SK-N-SH treated with all-trans-retinoic acid at 6 μM for 48 hours (cell line): ENCODE measurements around the gene SLC18A3.

Source experiments
- ATAC-seq: fragments of 200-7000 bp; cut with Tn5 transposase; 3 replicates; pipeline ENCODE4 v1.9.1; 2020; ENCODE audit warnings: mild to moderate bottlenecking, moderate library complexity
- ARNTL ChIP-seq: fragments of 450-650 bp; formaldehyde crosslinking; IDR thresholded peaks from 2 replicates; pipeline ENCODE4 v1.5.0; 2020; ENCODE audit warnings: low read depth, mild to moderate bottlenecking, moderate library complexity, borderline replicate concordance
- BACH2 ChIP-seq: fragments of 250-450 bp; sonication (Bioruptor Pico); IDR thresholded peaks from 2 replicates; pipeline ENCODE4 v1.9.0; 2021; ENCODE audit warnings: mild to moderate bottlenecking, borderline replicate concordance
- CREB5 ChIP-seq: fragments of 250-450 bp; sonication (Bioruptor Pico); IDR thresholded peaks from 2 replicates; pipeline ENCODE4 v1.5.1; 2020; ENCODE audit warnings: low read depth, mild to moderate bottlenecking, moderate library complexity
- CSDC2 ChIP-seq: fragments of 250-450 bp; sonication (Bioruptor Pico); IDR thresholded peaks from 2 replicates; pipeline ENCODE4 v1.5.0; 2020; ENCODE audit warnings: mild to moderate bottlenecking, moderate library complexity
- ESRRG ChIP-seq: fragments of 250-450 bp; sonication (Bioruptor Pico); IDR thresholded peaks from 2 replicates; pipeline ENCODE4 v1.6.1; 2021; ENCODE audit warnings: mild to moderate bottlenecking
- GLIS3 ChIP-seq: fragments of 250-450 bp; sonication (Bioruptor Pico); IDR thresholded peaks from 2 replicates; pipeline ENCODE4 v1.5.0; 2020; ENCODE audit warnings: mild to moderate bottlenecking, moderate library complexity
- ISL1 ChIP-seq: fragments of 250-450 bp; sonication (Bioruptor Pico); IDR thresholded peaks from 2 replicates; pipeline ENCODE4 v2.1.2; 2022; ENCODE audit warnings: mild to moderate bottlenecking, moderate library complexity
- PPARA ChIP-seq: fragments of 250-450 bp; sonication (Bioruptor Pico); IDR thresholded peaks from 2 replicates; pipeline ENCODE4 v1.5.0; 2020; ENCODE audit warnings: mild to moderate bottlenecking, borderline replicate concordance
- RARB ChIP-seq: fragments of 250-450 bp; sonication (Bioruptor Pico); IDR thresholded peaks from 2 replicates; pipeline ENCODE4 v1.8.0; 2021; ENCODE audit warnings: mild to moderate bottlenecking, moderate library complexity
- SNAI2 ChIP-seq: fragments of 250-450 bp; sonication (Bioruptor Pico); IDR thresholded peaks from 2 replicates; pipeline ENCODE4 v1.5.0; 2020; ENCODE audit warnings: mild to moderate bottlenecking, moderate library complexity
- TCF4 ChIP-seq: fragments of 250-450 bp; sonication (Bioruptor Pico); IDR thresholded peaks from 2 replicates; pipeline ENCODE4 v1.8.0; 2021; ENCODE audit warnings: mild to moderate bottlenecking, moderate library complexity, borderline replicate concordance
- ZFP3 ChIP-seq: fragments of 250-450 bp; sonication (Bioruptor Pico); IDR thresholded peaks from 2 replicates; pipeline ENCODE4 v1.5.0; 2020; ENCODE audit warnings: mild to moderate bottlenecking, moderate library complexity
- ZNF565 ChIP-seq: fragments of 450-650 bp; formaldehyde crosslinking; conservative IDR thresholded peaks from 2 replicates; pipeline ENCODE4 v1.5.0; 2020; ENCODE audit warnings: low read depth, mild to moderate bottlenecking, moderate library complexity
- ZNF8 ChIP-seq: fragments of 450-650 bp; formaldehyde crosslinking; IDR thresholded peaks from 2 replicates; pipeline ENCODE4 v1.5.0; 2020; ENCODE audit warnings: mild to moderate bottlenecking, moderate library complexity
- TF ChIP-seq, protein P1 (sequence below): fragments of 250-450 bp; sonication (Bioruptor Pico); IDR thresholded peaks from 2 replicates; pipeline ENCODE4 v1.5.0; 2020; ENCODE audit warnings: mild to moderate bottlenecking, moderate library complexity
- TF ChIP-seq, protein P2 (sequence below): fragments of 250-450 bp; sonication (Bioruptor Pico); IDR thresholded peaks from 2 replicates; pipeline ENCODE4 v1.8.0; 2020; ENCODE audit warnings: mild to moderate bottlenecking, moderate library complexity, borderline replicate concordance
- TF ChIP-seq, protein P3 (sequence below): fragments of 250-450 bp; sonication (Bioruptor Pico); IDR thresholded peaks from 2 replicates; pipeline ENCODE4 v1.5.1; 2021; ENCODE audit warnings: mild to moderate bottlenecking, moderate library complexity

SLC18A3 gene

GRCh38 chr10:49654036-49654693 lies 44.1 kb downstream of the SLC18A3 start:
- TF ChIP-seq, protein P1, sequence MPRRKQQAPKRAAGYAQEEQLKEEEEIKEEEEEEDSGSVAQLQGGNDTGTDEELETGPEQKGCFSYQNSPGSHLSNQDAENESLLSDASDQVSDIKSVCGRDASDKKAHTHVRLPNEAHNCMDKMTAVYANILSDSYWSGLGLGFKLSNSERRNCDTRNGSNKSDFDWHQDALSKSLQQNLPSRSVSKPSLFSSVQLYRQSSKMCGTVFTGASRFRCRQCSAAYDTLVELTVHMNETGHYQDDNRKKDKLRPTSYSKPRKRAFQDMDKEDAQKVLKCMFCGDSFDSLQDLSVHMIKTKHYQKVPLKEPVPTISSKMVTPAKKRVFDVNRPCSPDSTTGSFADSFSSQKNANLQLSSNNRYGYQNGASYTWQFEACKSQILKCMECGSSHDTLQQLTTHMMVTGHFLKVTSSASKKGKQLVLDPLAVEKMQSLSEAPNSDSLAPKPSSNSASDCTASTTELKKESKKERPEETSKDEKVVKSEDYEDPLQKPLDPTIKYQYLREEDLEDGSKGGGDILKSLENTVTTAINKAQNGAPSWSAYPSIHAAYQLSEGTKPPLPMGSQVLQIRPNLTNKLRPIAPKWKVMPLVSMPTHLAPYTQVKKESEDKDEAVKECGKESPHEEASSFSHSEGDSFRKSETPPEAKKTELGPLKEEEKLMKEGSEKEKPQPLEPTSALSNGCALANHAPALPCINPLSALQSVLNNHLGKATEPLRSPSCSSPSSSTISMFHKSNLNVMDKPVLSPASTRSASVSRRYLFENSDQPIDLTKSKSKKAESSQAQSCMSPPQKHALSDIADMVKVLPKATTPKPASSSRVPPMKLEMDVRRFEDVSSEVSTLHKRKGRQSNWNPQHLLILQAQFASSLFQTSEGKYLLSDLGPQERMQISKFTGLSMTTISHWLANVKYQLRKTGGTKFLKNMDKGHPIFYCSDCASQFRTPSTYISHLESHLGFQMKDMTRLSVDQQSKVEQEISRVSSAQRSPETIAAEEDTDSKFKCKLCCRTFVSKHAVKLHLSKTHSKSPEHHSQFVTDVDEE (CRISPR knock-in tag) = no peak
- TF ChIP-seq ZFP3 (CRISPR knock-in tag) (no peak), CREB5 (CRISPR knock-in tag) (no peak), PPARA (CRISPR knock-in tag) (no peak), ESRRG (CRISPR knock-in tag) (no peak), BACH2 (CRISPR knock-in tag) (no peak), ISL1 (no peak), ZNF565 (CRISPR knock-in tag) (no peak)
- TF ChIP-seq, protein P2, sequence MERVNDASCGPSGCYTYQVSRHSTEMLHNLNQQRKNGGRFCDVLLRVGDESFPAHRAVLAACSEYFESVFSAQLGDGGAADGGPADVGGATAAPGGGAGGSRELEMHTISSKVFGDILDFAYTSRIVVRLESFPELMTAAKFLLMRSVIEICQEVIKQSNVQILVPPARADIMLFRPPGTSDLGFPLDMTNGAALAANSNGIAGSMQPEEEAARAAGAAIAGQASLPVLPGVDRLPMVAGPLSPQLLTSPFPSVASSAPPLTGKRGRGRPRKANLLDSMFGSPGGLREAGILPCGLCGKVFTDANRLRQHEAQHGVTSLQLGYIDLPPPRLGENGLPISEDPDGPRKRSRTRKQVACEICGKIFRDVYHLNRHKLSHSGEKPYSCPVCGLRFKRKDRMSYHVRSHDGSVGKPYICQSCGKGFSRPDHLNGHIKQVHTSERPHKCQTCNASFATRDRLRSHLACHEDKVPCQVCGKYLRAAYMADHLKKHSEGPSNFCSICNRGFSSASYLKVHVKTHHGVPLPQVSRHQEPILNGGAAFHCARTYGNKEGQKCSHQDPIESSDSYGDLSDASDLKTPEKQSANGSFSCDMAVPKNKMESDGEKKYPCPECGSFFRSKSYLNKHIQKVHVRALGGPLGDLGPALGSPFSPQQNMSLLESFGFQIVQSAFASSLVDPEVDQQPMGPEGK (CRISPR knock-in tag) = no peak
- no peak for ATAC-seq

- no peak for TF ChIP-seq CSDC2 (CRISPR knock-in tag)
- no peak for TF ChIP-seq SNAI2
- no peak for TF ChIP-seq TCF4 (CRISPR knock-in tag)
- TF ChIP-seq RARB (CRISPR knock-in tag) = no peak
- TF ChIP-seq GLIS3 = no peak
- TF ChIP-seq, protein P3, sequence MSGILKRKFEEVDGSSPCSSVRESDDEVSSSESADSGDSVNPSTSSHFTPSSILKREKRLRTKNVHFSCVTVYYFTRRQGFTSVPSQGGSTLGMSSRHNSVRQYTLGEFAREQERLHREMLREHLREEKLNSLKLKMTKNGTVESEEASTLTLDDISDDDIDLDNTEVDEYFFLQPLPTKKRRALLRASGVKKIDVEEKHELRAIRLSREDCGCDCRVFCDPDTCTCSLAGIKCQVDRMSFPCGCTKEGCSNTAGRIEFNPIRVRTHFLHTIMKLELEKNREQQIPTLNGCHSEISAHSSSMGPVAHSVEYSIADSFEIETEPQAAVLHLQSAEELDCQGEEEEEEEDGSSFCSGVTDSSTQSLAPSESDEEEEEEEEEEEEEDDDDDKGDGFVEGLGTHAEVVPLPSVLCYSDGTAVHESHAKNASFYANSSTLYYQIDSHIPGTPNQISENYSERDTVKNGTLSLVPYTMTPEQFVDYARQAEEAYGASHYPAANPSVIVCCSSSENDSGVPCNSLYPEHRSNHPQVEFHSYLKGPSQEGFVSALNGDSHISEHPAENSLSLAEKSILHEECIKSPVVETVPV (CRISPR knock-in tag) = no peak
- TF ChIP-seq PPARA (CRISPR knock-in tag) = no peak
- TF ChIP-seq ZNF8 (CRISPR knock-in tag) = no peak
- TF ChIP-seq, protein P1 (CRISPR knock-in tag) = no peak
- no peak for TF ChIP-seq ESRRG (CRISPR knock-in tag)
- TF ChIP-seq, protein P2 (CRISPR knock-in tag) = no peak
- TF ChIP-seq ARNTL (CRISPR knock-in tag) = no peak
- ATAC-seq = no peak
These were observed 45.0 kb downstream of the SLC18A3 start for GRCh38 chr10:49655099-49655498.
